Adrenal gland (tissue), 12 donors: ENCODE data around the gene PTGER3. TPM values are rescaled to one million over a fixed set of nuclear protein-coding genes. Genes with fewer than 3 reads are reported as not detected.

Source experiments
- DNase-seq, 7 donors: peaks; one replicate each; pipeline ENCODE4 v3.0.0-alpha.2; 2019 to 2020
- H3K27ac ChIP-seq, 5 donors: fragments of 200-600 bp; sonication (generic) in 4 of 5; 1 replicate in 3 of 5; 2 replicates in 2 of 5; pipeline versions ENCODE4 v1.5.1 to v1.8.0; 2016 to 2020; ENCODE audit warnings: mild to moderate bottlenecking in 1 of 5
- H3K27me3 ChIP-seq: fragments of 200-600 bp; 2 replicates; pipeline ENCODE4 v1.8.0; 2021
- H3K36me3 ChIP-seq, 2 donors: fragments of 200-600 bp; replicated peaks in 1 of 2; 1 replicate in 1 of 2; 2 replicates in 1 of 2; pipeline versions ENCODE4 v1.5.1 to v1.8.0; 2018 to 2022
- H3K4me1 ChIP-seq, 2 donors: fragments of 200-600 bp; replicated peaks in 1 of 2; 1 replicate in 1 of 2; 2 replicates in 1 of 2; pipeline versions ENCODE4 v1.5.1 to v1.8.0; 2018 to 2021
- H3K4me3 ChIP-seq, 4 donors: fragments of 200-600 bp; sonication (generic) in 3 of 4; one replicate each; pipeline ENCODE4 v1.5.1; 2016 to 2018
- H3K9me3 ChIP-seq, 3 donors: fragments of 200-600 bp; sonication (generic) in 1 of 3; replicated peaks in 1 of 3; 1 replicate in 2 of 3; 2 replicates in 1 of 3; pipeline versions ENCODE4 v1.5.1 to v1.8.0; 2016 to 2021
- POLR2A ChIP-seq, 2 donors: fragments of 450-650 bp; IDR thresholded peaks; one replicate each; pipeline ENCODE4 v1.6.1; 2017; ENCODE audit warnings: antibody characterized with exemption in 2 of 2, mild to moderate bottlenecking in 2 of 2, moderate library complexity in 1 of 2
- whole genome bisulfite sequencing, 4 donors: extraction: QIAGEN DNeasy Blood & Tissue Kit in 2 of 4; methylation state at CpG; one replicate each; pipeline versions ENCODE4 v1.1.5 to v1.1.7; 2013 to 2017; 5-methylcytosine and 5-hydroxymethylcytosine counted together
- intact Hi-C, 2 donors: fragments of 100-400 bp; cut with DNase I; formaldehyde crosslinking; loops; one replicate each; pipeline versions ENCODE4 v1.14.1 to v1.15.0; 2022 to 2023
- polyA plus RNA-seq, 3 donors: library from polyadenylated mRNA; stranded (reverse); fragments of 200-250 nt in 2 of 3; fragments of 350-450 nt in 1 of 3; fragmentation: Illumina TruSeq in 1 of 3; extraction: RNeasy Lipid Tissue Mini Kit (QIAGEN cat#74804) in 1 of 3; gene quantifications; one replicate each; pipeline ENCODE4 v1.2.3, GENCODE V29; 2013 to 2014
- total RNA-seq, 9 donors: library from RNA; depleted of rRNA in 4 of 9; stranded (reverse); fragments of >200 nt in 4 of 9; fragments of 120-200 nt in 1 of 9; fragmentation: NEBNext Ultra II Directional in 1 of 9; extraction: Animal tissue kit (Norgen Biotek cat#: 25700) in 1 of 9; gene quantifications; one replicate each; pipeline versions ENCODE4 v1.1.0 to v1.2.4, GENCODE V29; 2013 to 2023
- TF ChIP-seq, protein P1 (sequence below), 6 experiments: fragments of 450-650 bp in 4 of 6; fragments of 200-600 bp in 2 of 6; sonication (generic) in 1 of 6; IDR thresholded peaks; 1 replicate in 5 of 6; 2 replicates in 1 of 6; pipeline versions ENCODE4 v1.5.1 to v1.8.0; 2016 to 2021; ENCODE audit warnings: antibody characterized with exemption in 6 of 6, mild to moderate bottlenecking in 2 of 6, moderate library complexity in 1 of 6
- donor health status: healthy with polysubstance abuse.
- donor health status: Bipolar disorder and iron deficiency.
- donor health status: DM: yes; HTN: yes; CAD: no.
- donor health status: DM: no; HTN: no; CAD: no.
- donor health status: DM: no; HTN: no; CAD: no.
- donor health status: DM: yes; HTN: yes; CAD: no.

The PTGER3 gene
- total and polyA plus RNA-seq, 12 donors: 1.1 to 31.4 (median 10.6) TPM

DNA sequence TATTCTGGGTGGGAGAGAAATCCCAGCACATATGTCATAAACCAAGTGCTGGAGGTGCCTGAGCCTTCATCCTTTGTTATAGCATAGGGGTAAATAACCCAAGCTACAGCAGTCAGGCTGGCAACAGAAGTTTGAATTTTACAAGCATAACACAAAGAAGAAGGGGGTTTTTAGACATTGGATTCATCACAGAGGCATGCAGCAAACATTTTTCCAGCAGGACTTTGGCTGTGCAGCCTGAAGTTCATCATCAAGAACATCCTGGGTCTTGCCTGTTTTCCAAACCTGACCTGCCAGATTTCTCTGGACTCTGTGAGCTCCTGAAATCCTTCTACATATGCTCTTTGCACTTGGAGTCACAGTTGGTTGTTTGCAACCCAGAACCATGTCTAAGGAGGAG, 16.2 kb downstream of the PTGER3 start:
- Histone ChIP-seq H3K4me3 (no peak overlapping the region), H3K36me3 (no peaks in the 10 kb centered on the region), H3K4me1 (no peaks in the 10 kb centered on the region), H3K27ac (no peak overlapping the region), H3K9me3 (no peaks in the 10 kb centered on the region), H3K27me3 (no peaks in the 10 kb centered on the region)
- intact Hi-C loops: no loop called here
- TF ChIP-seq, protein P1, sequence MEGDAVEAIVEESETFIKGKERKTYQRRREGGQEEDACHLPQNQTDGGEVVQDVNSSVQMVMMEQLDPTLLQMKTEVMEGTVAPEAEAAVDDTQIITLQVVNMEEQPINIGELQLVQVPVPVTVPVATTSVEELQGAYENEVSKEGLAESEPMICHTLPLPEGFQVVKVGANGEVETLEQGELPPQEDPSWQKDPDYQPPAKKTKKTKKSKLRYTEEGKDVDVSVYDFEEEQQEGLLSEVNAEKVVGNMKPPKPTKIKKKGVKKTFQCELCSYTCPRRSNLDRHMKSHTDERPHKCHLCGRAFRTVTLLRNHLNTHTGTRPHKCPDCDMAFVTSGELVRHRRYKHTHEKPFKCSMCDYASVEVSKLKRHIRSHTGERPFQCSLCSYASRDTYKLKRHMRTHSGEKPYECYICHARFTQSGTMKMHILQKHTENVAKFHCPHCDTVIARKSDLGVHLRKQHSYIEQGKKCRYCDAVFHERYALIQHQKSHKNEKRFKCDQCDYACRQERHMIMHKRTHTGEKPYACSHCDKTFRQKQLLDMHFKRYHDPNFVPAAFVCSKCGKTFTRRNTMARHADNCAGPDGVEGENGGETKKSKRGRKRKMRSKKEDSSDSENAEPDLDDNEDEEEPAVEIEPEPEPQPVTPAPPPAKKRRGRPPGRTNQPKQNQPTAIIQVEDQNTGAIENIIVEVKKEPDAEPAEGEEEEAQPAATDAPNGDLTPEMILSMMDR (IDR thresholded peaks at IDR 0.05): no peak
- TF ChIP-seq POLR2A (IDR thresholded peaks at IDR 0.05): no peak
- no peak for DNase-seq

DNA sequence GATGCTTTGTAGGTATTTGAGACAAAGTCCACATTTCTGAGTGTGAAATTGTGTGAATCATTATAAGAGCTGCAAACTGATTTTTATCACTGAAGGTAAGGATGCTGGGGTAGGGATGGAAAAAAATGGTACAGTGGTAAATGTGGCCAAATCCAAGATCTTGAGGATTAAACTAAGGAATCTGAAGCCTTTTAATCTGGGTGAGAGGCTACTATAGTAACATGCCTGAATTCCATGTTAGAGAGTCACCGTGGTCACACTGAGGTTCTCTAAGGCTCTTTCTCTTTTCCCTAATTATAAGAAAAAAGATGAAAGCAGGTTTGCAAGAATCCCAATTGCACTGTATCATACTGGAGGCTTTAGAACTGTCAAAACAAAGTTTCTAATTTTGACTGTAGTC, 17.6 kb downstream of the PTGER3 start:
- Histone ChIP-seq H3K4me1 (peaks cover 0 to 6% of the 10 kb centered on the region in 2 donors), H3K36me3 (no peaks in the 10 kb centered on the region), H3K27ac (no peak overlapping the region), H3K27me3 (no peaks in the 10 kb centered on the region), H3K9me3 (no peaks in the 10 kb centered on the region), H3K4me3 (no peak overlapping the region)
- intact Hi-C loops: no loop called here
- DNase-seq: no peak
- 81 to 96% (median 92%) methylated on average over 1 of the region's 1 CpG for WGBS, 4 donors
- no peak for TF ChIP-seq POLR2A (IDR thresholded peaks at IDR 0.05)
- TF ChIP-seq, protein P1 (IDR thresholded peaks at IDR 0.05): no peak

DNA sequence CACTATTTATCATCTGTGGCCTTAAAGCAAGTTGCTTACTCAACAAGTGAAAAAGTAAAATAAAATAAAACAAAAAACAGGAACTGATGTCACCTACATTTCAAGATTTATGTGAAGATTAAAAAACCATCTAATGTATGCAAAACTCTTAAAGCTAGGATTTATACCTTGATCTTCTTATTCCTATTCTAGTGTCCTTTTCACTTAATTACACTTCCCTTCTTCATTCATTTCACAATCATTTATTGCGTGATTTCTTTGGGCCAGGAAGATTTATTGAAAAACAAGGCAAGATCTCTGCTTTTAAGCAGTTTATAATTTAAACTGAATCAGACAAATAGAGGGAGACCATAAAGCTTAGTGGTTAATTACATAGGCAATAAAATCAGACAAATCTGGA, 18.6 kb downstream of the PTGER3 start:
- H3K4me3 ChIP-seq: no peak overlapping the region
- peaks cover 0 to 6% of the 10 kb centered on the region in 2 donors for H3K4me1 ChIP-seq
- no peaks in the 10 kb centered on the region for H3K9me3 ChIP-seq
- no peak for DNase-seq
- no peak overlapping the region for H3K27ac ChIP-seq
- H3K36me3 ChIP-seq: no peaks in the 10 kb centered on the region
- H3K27me3 ChIP-seq: no peaks in the 10 kb centered on the region
- TF ChIP-seq POLR2A (IDR thresholded peaks at IDR 0.05): no peak
- TF ChIP-seq, protein P1 (IDR thresholded peaks at IDR 0.05): no peak
- WGBS, 4 donors: 60 to 77% (median 68%) methylated on average over 1 of the region's 1 CpG
- intact Hi-C loops: no loop called here

DNA sequence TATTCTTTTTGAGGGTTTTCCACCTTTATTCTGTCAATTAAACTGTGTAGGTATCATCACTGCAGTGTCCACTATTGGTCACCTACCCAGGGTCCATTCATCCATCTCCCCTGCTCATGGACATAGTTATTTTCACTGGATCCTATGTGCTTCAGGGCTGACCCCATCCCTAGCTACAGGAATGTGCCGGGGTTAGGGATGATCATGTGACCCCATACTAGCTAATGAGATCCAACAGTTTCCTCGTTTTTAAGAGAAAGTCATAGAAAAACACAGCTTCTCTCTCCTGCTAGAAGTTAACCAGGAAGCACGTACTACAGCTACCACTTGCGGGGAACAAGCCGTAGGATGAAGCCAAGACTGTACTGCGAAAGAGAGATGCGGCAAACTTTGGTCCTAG, 19.6 kb downstream of the PTGER3 start:
- Histone ChIP-seq H3K9me3 (no peaks in the 10 kb centered on the region), H3K4me3 (no peak overlapping the region), H3K27ac (no peak overlapping the region), H3K27me3 (no peaks in the 10 kb centered on the region), H3K36me3 (no peaks in the 10 kb centered on the region), H3K4me1 (peaks cover 0 to 6% of the 10 kb centered on the region in 2 donors)
- TF ChIP-seq, protein P1 (IDR thresholded peaks at IDR 0.05): no peak
- TF ChIP-seq POLR2A (IDR thresholded peaks at IDR 0.05): no peak
- intact Hi-C loops: no loop called here
- WGBS, 4 donors: 77 to 87% (median 86%) methylated on average over 7 of the region's 7 CpGs
- no peak for DNase-seq
